SK-N-SH (cell line): ENCODE measurements around the gene TUBD1.

ENCODE experiments used
- CHD2 ChIP-seq: fragments of 150-350 bp; IDR thresholded peaks from 2 replicates; pipeline ENCODE4 v1.6.1; 2018; ENCODE audit warnings: low read length; ENCODE audit not compliant: partially characterized antibody
- CTCF ChIP-seq: fragments of 200-600 bp; sonication (generic); IDR thresholded peaks from 2 replicates; pipeline ENCODE4 v1.6.1; 2017; ENCODE audit warnings: antibody characterized with exemption, mild to moderate bottlenecking, moderate library complexity
- EP300 ChIP-seq, 2 experiments: IDR thresholded peaks; 2 replicates each; pipeline versions ENCODE4 v1.4.0 to v1.6.1; 2012; ENCODE audit warnings: borderline replicate concordance in 1 of 2, low read depth in 1 of 2, low read length in 1 of 2
- EZH2phosphoT487 ChIP-seq: fragments of 200-600 bp; sonication (generic); IDR thresholded peaks from 2 replicates; pipeline ENCODE4 v1.6.1; 2017; ENCODE audit warnings: low read depth, mixed run types, mild to moderate bottlenecking, antibody characterized with exemption, moderate library complexity, borderline replicate concordance
- POLR2AphosphoS5 ChIP-seq: IDR thresholded peaks from 2 replicates; pipeline ENCODE4 v1.6.1; 2012; ENCODE audit warnings: low read depth, low read length
- RCOR1 ChIP-seq: fragments of 150-350 bp; IDR thresholded peaks from 2 replicates; pipeline ENCODE4 v1.6.1; 2017; ENCODE audit warnings: antibody characterized with exemption, low read length
- SIN3A ChIP-seq: IDR thresholded peaks from 2 replicates; pipeline ENCODE4 v1.6.1; 2012; ENCODE audit warnings: low read depth, mild to moderate bottlenecking, low read length, moderate library complexity, borderline replicate concordance
- TCF12 ChIP-seq: IDR thresholded peaks from 2 replicates; pipeline ENCODE4 v1.4.0; 2012
- TEAD4 ChIP-seq: IDR thresholded peaks from 2 replicates; pipeline ENCODE4 v1.4.0; 2012; ENCODE audit warnings: mild to moderate bottlenecking, borderline replicate concordance; ENCODE audit not compliant: insufficient read depth

- TF ChIP-seq CHD2 (no peak), TEAD4 (no peak), SIN3A (no peak), CTCF (no peak), RCOR1 (no peak), POLR2AphosphoS5 (no peak), TCF12 (no peak), EP300 (IDR thresholded peaks at IDR 0.05; ENCODE audit: borderline replicate concordance in 1 of 2, low read depth in 1 of 2, low read length in 1 of 2) (no peak), EZH2phosphoT487 (no peak)
These were observed 4.3 kb upstream of the TUBD1 start for GRCh38 chr17:59897090-59897489.
